ENCODE measurements around the gene REEP6.

REEP6 gene

GRCh38 chr19:1455002-1455335, 36.0 kb upstream of the REEP6 start:
- Histone ChIP-seq H3F3A (ENCODE audit: insufficient read depth) (no peaks in the 10 kb centered on the region), H3K9me3 (ENCODE audit: insufficient read depth, low read length) (no peaks in the 10 kb centered on the region), H3K4me3 (ENCODE audit: insufficient read depth, low read length, poor library complexity, severe bottlenecking) (no peak overlapping the region), H3K9me2 (replicated peaks; ENCODE audit: insufficient read depth, low read length) (no peaks in the 10 kb centered on the region), H2AFZ (ENCODE audit: low read depth, low read length, severe bottlenecking) (no peak overlapping the region), H3K4me2 (ENCODE audit: low read depth, low read length, poor library complexity, severe bottlenecking) (peak overlapping the region; percentile 4), H3K27me3 (ENCODE audit: low read length) (no peaks in the 10 kb centered on the region), H3K9ac (ENCODE audit: low read length) (no peak overlapping the region), H3K79me2 (ENCODE audit: insufficient read depth, low read length) (no peaks in the 10 kb centered on the region), H3K36me3 (ENCODE audit: low read length) (no peaks in the 10 kb centered on the region), H4K20me1 (ENCODE audit: low read depth, low read length) (no peaks in the 10 kb centered on the region), H3K27ac (ENCODE audit: low read depth, low read length) (no peak overlapping the region)
- TF ChIP-seq CTCF (IDR thresholded peaks at IDR 0.05; ENCODE audit: insufficient read depth, low read length, poor library complexity, severe bottlenecking) (no peak), EZH2phosphoT487 (conservative IDR thresholded peaks at IDR 0.05; ENCODE audit: low read length) (no peak)

- H3K4me2 ChIP-seq (ENCODE audit: low read depth, low read length, poor library complexity, severe bottlenecking): peak overlapping the region; percentile 4
- TF ChIP-seq EZH2phosphoT487 (conservative IDR thresholded peaks at IDR 0.05; ENCODE audit: low read length) (no peak), CTCF (IDR thresholded peaks at IDR 0.05; ENCODE audit: insufficient read depth, low read length, poor library complexity, severe bottlenecking) (no peak)
- H3K27me3 ChIP-seq (ENCODE audit: low read length): no peaks in the 10 kb centered on the region
- H3K36me3 ChIP-seq (ENCODE audit: low read length): no peaks in the 10 kb centered on the region
- no peaks in the 10 kb centered on the region for H3K9me3 ChIP-seq (ENCODE audit: insufficient read depth, low read length)
- no peak overlapping the region for H3K4me3 ChIP-seq (ENCODE audit: insufficient read depth, low read length, poor library complexity, severe bottlenecking)
- no peaks in the 10 kb centered on the region for H3K79me2 ChIP-seq (ENCODE audit: insufficient read depth, low read length)
- no peaks in the 10 kb centered on the region for H3K9me2 ChIP-seq (replicated peaks; ENCODE audit: insufficient read depth, low read length)
- H3K27ac ChIP-seq (ENCODE audit: low read depth, low read length): no peak overlapping the region
- H3K9ac ChIP-seq (ENCODE audit: low read length): no peak overlapping the region
- H2AFZ ChIP-seq (ENCODE audit: low read depth, low read length, severe bottlenecking): no peak overlapping the region
- H4K20me1 ChIP-seq (ENCODE audit: low read depth, low read length): no peaks in the 10 kb centered on the region
- no peaks in the 10 kb centered on the region for H3F3A ChIP-seq (ENCODE audit: insufficient read depth)
Observed at GRCh38 chr19:1455336-1456120, 35.5 kb upstream of the REEP6 start.

- Histone ChIP-seq H3K4me3 (ENCODE audit: insufficient read depth, low read length, poor library complexity, severe bottlenecking) (no peak overlapping the region), H4K20me1 (ENCODE audit: low read depth, low read length) (no peaks in the 10 kb centered on the region), H3F3A (ENCODE audit: insufficient read depth) (no peaks in the 10 kb centered on the region), H3K27ac (ENCODE audit: low read depth, low read length) (no peak overlapping the region), H3K9ac (ENCODE audit: low read length) (no peak overlapping the region), H3K27me3 (ENCODE audit: low read length) (no peaks in the 10 kb centered on the region), H2AFZ (ENCODE audit: low read depth, low read length, severe bottlenecking) (no peak overlapping the region), H3K4me2 (ENCODE audit: low read depth, low read length, poor library complexity, severe bottlenecking) (no peak overlapping the region), H3K79me2 (ENCODE audit: insufficient read depth, low read length) (no peaks in the 10 kb centered on the region), H3K36me3 (ENCODE audit: low read length) (no peaks in the 10 kb centered on the region), H3K9me3 (ENCODE audit: insufficient read depth, low read length) (no peaks in the 10 kb centered on the region), H3K9me2 (replicated peaks; ENCODE audit: insufficient read depth, low read length) (no peaks in the 10 kb centered on the region)
- no peak for TF ChIP-seq EZH2phosphoT487 (conservative IDR thresholded peaks at IDR 0.05; ENCODE audit: low read length)
- TF ChIP-seq CTCF (IDR thresholded peaks at IDR 0.05; ENCODE audit: insufficient read depth, low read length, poor library complexity, severe bottlenecking): no peak
Observed at GRCh38 chr19:1456121-1456900, 34.7 kb upstream of the REEP6 start.

All from SU-DHL-6 (cell line).